Keratinocyte (primary cell): ENCODE results near the gene AKAP13. TPM values are rescaled to one million over a fixed set of nuclear protein-coding genes. Genes with fewer than 3 reads are reported as not detected.

ENCODE experiments used
- DNase-seq: peaks from one replicate; pipeline ENCODE4 v3.0.0-alpha.2; 2011; ENCODE audit warnings: low read depth, missing footprints, low spot score
- FAIRE-seq: peaks from 2 replicates; lab custom pipeline; 2011; peaks lifted over from hg19 to GRCh38; lab: Jason Lieb, UNC
- H2AFZ ChIP-seq: 2 replicates; pipeline ENCODE4 v1.6.0; 2012; ENCODE audit warnings: low read length, control low read depth, inconsistent platforms; ENCODE audit not compliant: control insufficient read depth
- H3K27ac ChIP-seq: 2 replicates; pipeline ENCODE4 v1.5.1; 2011; ENCODE audit warnings: low read length; ENCODE audit not compliant: control insufficient read depth, insufficient read depth
- H3K27me3 ChIP-seq: 3 replicates; pipeline ENCODE4 v1.6.0; 2011; ENCODE audit warnings: low read length; ENCODE audit not compliant: control insufficient read depth, insufficient read depth; ENCODE audit errors: extremely low read depth
- H3K36me3 ChIP-seq, 2 experiments: 2 replicates in 1 of 2; 3 replicates in 1 of 2; pipeline ENCODE4 v1.5.1; 2011; ENCODE audit warnings: low read length in 2 of 2, mild to moderate bottlenecking in 1 of 2; ENCODE audit not compliant: control insufficient read depth in 2 of 2, insufficient read depth in 2 of 2; ENCODE audit errors: extremely low read depth in 1 of 2
- H3K4me1 ChIP-seq: 3 replicates; pipeline ENCODE4 v1.5.1; 2011; ENCODE audit warnings: low read length; ENCODE audit not compliant: control insufficient read depth, insufficient read depth; ENCODE audit errors: extremely low read depth
- H3K4me2 ChIP-seq: 3 replicates; pipeline ENCODE4 v1.6.0; 2011; ENCODE audit warnings: low read depth, low read length; ENCODE audit not compliant: control insufficient read depth, insufficient read depth; ENCODE audit errors: extremely low read depth
- H3K4me3 ChIP-seq, 3 experiments: fragments of 200-600 bp in 1 of 3; sonication (generic) in 1 of 3; 2 replicates in 2 of 3; 3 replicates in 1 of 3; pipeline ENCODE4 v1.5.1; 2011 to 2016; ENCODE audit warnings: low read length in 3 of 3, mild to moderate bottlenecking in 3 of 3, control low read depth in 2 of 3, inconsistent platforms in 1 of 3, low read depth in 1 of 3, mixed read lengths in 1 of 3, mixed run types in 1 of 3, moderate library complexity in 1 of 3; ENCODE audit not compliant: control insufficient read depth in 2 of 3, insufficient read depth in 2 of 3; ENCODE audit errors: extremely low read depth in 1 of 3
- H3K79me2 ChIP-seq: 2 replicates; pipeline ENCODE4 v1.6.0; 2012; ENCODE audit warnings: low read length; ENCODE audit not compliant: control insufficient read depth, insufficient read depth
- H3K9ac ChIP-seq: 3 replicates; pipeline ENCODE4 v1.6.0; 2011; ENCODE audit warnings: low read length; ENCODE audit not compliant: control insufficient read depth, insufficient read depth; ENCODE audit errors: extremely low read depth
- H3K9me1 ChIP-seq: 3 replicates; pipeline ENCODE4 v1.6.0; 2011; ENCODE audit warnings: low read length; ENCODE audit not compliant: control insufficient read depth, insufficient read depth; ENCODE audit errors: extremely low read depth
- H3K9me3 ChIP-seq: 2 replicates; pipeline ENCODE4 v1.5.1; 2012; ENCODE audit warnings: low read depth, low read length; ENCODE audit not compliant: control insufficient read depth
- H4K20me1 ChIP-seq: 3 replicates; pipeline ENCODE4 v1.6.0; 2011; ENCODE audit warnings: low read length; ENCODE audit not compliant: control insufficient read depth, insufficient read depth; ENCODE audit errors: extremely low read depth
- CTCF ChIP-seq, 3 experiments: IDR thresholded peaks in 1 of 3; conservative IDR thresholded peaks in 1 of 3; optimal IDR thresholded peaks in 1 of 3; 2 replicates in 2 of 3; 3 replicates in 1 of 3; pipeline versions ENCODE3 to v1.5.1; 2011; ENCODE audit warnings: low read length in 3 of 3, mild to moderate bottlenecking in 3 of 3, moderate library complexity in 2 of 3, control low read depth in 1 of 3, inconsistent platforms in 1 of 3; ENCODE audit not compliant: insufficient read depth in 2 of 3; ENCODE audit errors: extremely low read depth in 1 of 3
- EZH2 ChIP-seq: IDR thresholded peaks from one replicate; pipeline ENCODE4 v1.6.1; 2012; ENCODE audit warnings: inconsistent platforms, mild to moderate bottlenecking, low read length, moderate library complexity
- dilution Hi-C: fragments of 300-500 bp; cut with MboI; formaldehyde crosslinking; loops from one replicate; pipeline ENCODE4 v1.7.0; 2020; ENCODE audit warnings: low sequenced_read_pairs; ENCODE audit not compliant: extremely low pct_ligation_motif_present
- polyA plus RNA-seq, 5 experiments: library from polyadenylated mRNA; depleted of rRNA in 3 of 5; stranded (reverse) in 3 of 5; stranded (forward) in 1 of 5; unstranded in 1 of 5; fragments of >200 nt; gene quantifications; 1 replicate in 1 of 5; 2 replicates in 3 of 5; 3 replicates in 1 of 5; pipeline versions ENCODE4 v1.2.1 to v1.2.3, GENCODE V29; 2011 to 2012; ENCODE audit warnings: missing spikeins in 2 of 5, low read depth in 1 of 5, low replicate concordance in 1 of 5

Gene AKAP13
- polyA plus RNA-seq, 1 donor (not counting 4 experiments of a cell fraction or from before 2014, with no cell fraction given) = 16.7 TPM

- H3K27ac ChIP-seq = no peak overlapping the region
- H3K4me2 ChIP-seq = no peak overlapping the region
- no peaks in the 10 kb centered on the region for H3K27me3 ChIP-seq
- peaks cover 7% of the 10 kb centered on the region for H3K4me1 ChIP-seq
- H3K9me3 ChIP-seq = no peaks in the 10 kb centered on the region
- FAIRE-seq (peak; percentile 58), DNase-seq (no peak)
- H3K79me2 ChIP-seq = no peaks in the 10 kb centered on the region
- TF ChIP-seq EZH2 = no peak
- TF ChIP-seq CTCF (optimal IDR thresholded peaks at IDR 0.05 in 1 of 3, IDR thresholded peaks at IDR 0.05 in 1 of 3, conservative IDR thresholded peaks at IDR 0.05 in 1 of 3; ENCODE audit: extremely low read depth in 1 of 3, insufficient read depth in 2 of 3, low read length in 3 of 3) = no peak
- dilution Hi-C loops = no loop called here
- H4K20me1 ChIP-seq = no peaks in the 10 kb centered on the region
- peaks cover 0 to 2% of the 10 kb centered on the region in 2 experiments for H3K36me3 ChIP-seq
- H3K9ac ChIP-seq = no peak overlapping the region
- H2AFZ ChIP-seq = no peak overlapping the region
- no peaks in the 10 kb centered on the region for H3K9me1 ChIP-seq
- no peak overlapping the region for H3K4me3 ChIP-seq
Measured at GRCh38 chr15:85639752-85640381, 259.5 kb downstream of the AKAP13 start.

GRCh38 chr15:85642065-85642692, 261.8 kb downstream of the AKAP13 start:
- H3K4me3 ChIP-seq = no peak overlapping the region
- TF ChIP-seq CTCF (optimal IDR thresholded peaks at IDR 0.05 in 1 of 3, IDR thresholded peaks at IDR 0.05 in 1 of 3, conservative IDR thresholded peaks at IDR 0.05 in 1 of 3; ENCODE audit: extremely low read depth in 1 of 3, insufficient read depth in 2 of 3, low read length in 3 of 3) = no peak
- no peak overlapping the region for H2AFZ ChIP-seq
- H3K79me2 ChIP-seq = no peaks in the 10 kb centered on the region
- H3K4me1 ChIP-seq = peaks cover 7% of the 10 kb centered on the region
- no peak overlapping the region for H3K9ac ChIP-seq
- H3K4me2 ChIP-seq = no peak overlapping the region
- H3K9me1 ChIP-seq = no peaks in the 10 kb centered on the region
- no peaks in the 10 kb centered on the region for H3K9me3 ChIP-seq
- no peak overlapping the region for H3K27ac ChIP-seq
- no peak for FAIRE-seq
- no peak for DNase-seq
- dilution Hi-C loops = no loop called here
- peaks cover 0 to 8% of the 10 kb centered on the region in 2 experiments for H3K36me3 ChIP-seq
- no peaks in the 10 kb centered on the region for H3K27me3 ChIP-seq
- no peaks in the 10 kb centered on the region for H4K20me1 ChIP-seq
